HepG2 (cell line): ENCODE data around the gene COPS7A. TPM values are rescaled to one million over a fixed set of nuclear protein-coding genes. Genes with fewer than 3 reads are reported as not detected.

Source experiments
- ATAC-seq: fragments of 200-7000 bp; cut with Tn5 transposase; 3 replicates; pipeline ENCODE4 v1.9.1; 2020; ENCODE audit warnings: mild to moderate bottlenecking, moderate library complexity
- BruUV-seq: library from RNA; stranded (reverse); fragments of 400-500 nt; replicated peaks from 2 replicates; lab custom pipeline; 2021; lab: Mats Ljungman, UMichigan
- CTCF ChIA-PET: fragments of 300-600 bp; formaldehyde crosslinking; extraction: SDS; loops from one replicate; lab custom pipeline; 2021; ENCODE audit warnings: low total read pairs, inconsistent platforms, low intra/inter-chr PET ratio; lab: Yijun Ruan, JAX
- POLR2A ChIA-PET: fragments of 350-600 bp; sonication (Branson Sonifier 250); formaldehyde crosslinking; loops from one replicate; lab custom pipeline; 2020; ENCODE audit warnings: antibody characterized with exemption, inconsistent platforms; lab: Yijun Ruan, JAX
- DNase-seq: peaks from one replicate; pipeline ENCODE4 v3.0.0-alpha.2; 2015; ENCODE audit warnings: low spot score
- FAIRE-seq: peaks from 3 replicates; lab custom pipeline; 2011; peaks lifted over from hg19 to GRCh38; lab: Jason Lieb, UNC
- H2AFZ ChIP-seq: one replicate; pipeline ENCODE4 v1.6.1; 2011; ENCODE audit warnings: low read length, inconsistent platforms
- H3K27ac ChIP-seq: fragments of 300-600 bp; 3 replicates; pipeline ENCODE4 v1.8.0; 2011; ENCODE audit warnings: mixed run types, mild to moderate bottlenecking, mixed read lengths, low read length, inconsistent platforms; ENCODE audit not compliant: insufficient read depth; ENCODE audit errors: extremely low read length
- H3K27me3 ChIP-seq, 2 experiments: fragments of 200-600 bp in 1 of 2; 2 replicates in 1 of 2; 3 replicates in 1 of 2; pipeline versions ENCODE4 v1.6.0 to v1.8.0; 2011; ENCODE audit warnings: low read length in 2 of 2, mild to moderate bottlenecking in 2 of 2, moderate library complexity in 2 of 2, inconsistent platforms in 1 of 2; ENCODE audit not compliant: insufficient read depth in 2 of 2, control insufficient read depth in 1 of 2
- H3K36me3 ChIP-seq, 2 experiments: fragments of 200-600 bp in 1 of 2; replicated peaks in 1 of 2; 2 replicates in 1 of 2; 3 replicates in 1 of 2; pipeline versions ENCODE4 v1.5.1 to v1.8.0; 2011; ENCODE audit warnings: low read length in 2 of 2, inconsistent platforms in 1 of 2; ENCODE audit not compliant: insufficient read depth in 2 of 2, control insufficient read depth in 1 of 2
- H3K4me1 ChIP-seq: 2 replicates; pipeline ENCODE4 v1.5.1; 2012; ENCODE audit warnings: low read length, inconsistent platforms; ENCODE audit not compliant: insufficient read depth
- H3K4me2 ChIP-seq: 2 replicates; pipeline ENCODE4 v1.6.0; 2011; ENCODE audit warnings: low read depth, low read length, inconsistent platforms
- H3K4me3 ChIP-seq, 3 experiments: fragments of 200-600 bp in 1 of 3; sonication (generic), shearing (Covaris generic) in 1 of 3; replicated peaks in 1 of 3; 2 replicates each; pipeline ENCODE4 v1.5.1; 2011 to 2016; ENCODE audit warnings: low read length in 3 of 3, inconsistent platforms in 2 of 3, low read depth in 2 of 3, mild to moderate bottlenecking in 2 of 3, control low read depth in 1 of 3, mixed read lengths in 1 of 3; ENCODE audit not compliant: insufficient read depth in 1 of 3
- H3K79me2 ChIP-seq: one replicate; pipeline ENCODE4 v1.6.1; 2011; ENCODE audit warnings: low read length, inconsistent platforms; ENCODE audit not compliant: insufficient read depth
- H3K9ac ChIP-seq: 2 replicates; pipeline ENCODE4 v1.6.0; 2011; ENCODE audit warnings: mild to moderate bottlenecking, low read depth, low read length, inconsistent platforms; ENCODE audit not compliant: insufficient read depth
- H3K9me3 ChIP-seq: 2 replicates; pipeline ENCODE4 v1.5.1; 2012; ENCODE audit warnings: mild to moderate bottlenecking, low read length
- H4K20me1 ChIP-seq: 2 replicates; pipeline ENCODE4 v1.6.0; 2011; ENCODE audit warnings: inconsistent platforms, mild to moderate bottlenecking, low read length, moderate library complexity; ENCODE audit not compliant: insufficient read depth
- ATF6 ChIP-seq: sonication (generic); formaldehyde crosslinking; conservative IDR thresholded peaks from 2 replicates; pipeline ENCODE4 v1.4.0; 2020; ENCODE audit warnings: missing genetic modification reagents
- FOXA1 ChIP-seq, 2 experiments: fragments of 450-650 bp in 1 of 2; sonication (generic) in 1 of 2; formaldehyde crosslinking in 1 of 2; IDR thresholded peaks; 2 replicates each; pipeline versions ENCODE4 v1.4.0 to v1.6.1; 2016 to 2020; ENCODE audit warnings: missing genetic modification reagents in 1 of 2
- KDM6A ChIP-seq: IDR thresholded peaks from 2 replicates; pipeline ENCODE4 v1.6.1; 2016; ENCODE audit warnings: low read depth
- MEIS1 ChIP-seq: sonication (generic); formaldehyde crosslinking; IDR thresholded peaks from 2 replicates; pipeline ENCODE4 v1.9.0; 2021; ENCODE audit warnings: mild to moderate bottlenecking, missing genetic modification reagents, moderate library complexity, borderline replicate concordance
- NR3C1 ChIP-seq: sonication (generic); formaldehyde crosslinking; IDR thresholded peaks from 2 replicates; pipeline ENCODE4 v1.4.0; 2020; ENCODE audit warnings: missing genetic modification reagents
- TFE3 ChIP-seq: IDR thresholded peaks from 2 replicates; pipeline ENCODE4 v1.6.1; 2016
- THAP8 ChIP-seq: sonication (generic); formaldehyde crosslinking; IDR thresholded peaks from 2 replicates; pipeline ENCODE4 v1.5.1; 2020; ENCODE audit warnings: missing genetic modification reagents, mild to moderate bottlenecking, borderline replicate concordance
- ZBTB20 ChIP-seq: sonication (generic); formaldehyde crosslinking; IDR thresholded peaks from 2 replicates; pipeline ENCODE4 v1.8.1; 2023; ENCODE audit warnings: missing genetic modification reagents, low read depth, mild to moderate bottlenecking, borderline replicate concordance
- ZNF256 ChIP-seq: sonication (generic); formaldehyde crosslinking; conservative IDR thresholded peaks from 2 replicates; pipeline ENCODE4 v1.4.0; 2020; ENCODE audit warnings: missing genetic modification reagents
- ZNF3 ChIP-seq: IDR thresholded peaks from 2 replicates; pipeline ENCODE4 v1.7.0; 2017; ENCODE audit warnings: inconsistent platforms
- ZNF432 ChIP-seq: sonication (generic); formaldehyde crosslinking; IDR thresholded peaks from 2 replicates; pipeline ENCODE4 v1.5.0; 2020; ENCODE audit warnings: missing genetic modification reagents, mild to moderate bottlenecking, borderline replicate concordance
- ZNF441 ChIP-seq: sonication (generic); formaldehyde crosslinking; IDR thresholded peaks from 2 replicates; pipeline ENCODE4 v1.7.0; 2021; ENCODE audit warnings: missing genetic modification reagents, borderline replicate concordance
- ZNF746 ChIP-seq: sonication (generic); formaldehyde crosslinking; IDR thresholded peaks from 2 replicates; pipeline ENCODE4 v1.8.0; 2022; ENCODE audit warnings: mild to moderate bottlenecking, missing genetic modification reagents
- WGBS: methylation state at CpG from one replicate; pipeline ENCODE4 v1.1.6; 2017; ENCODE audit warnings: low lambda C conversion rate; 5-methylcytosine and 5-hydroxymethylcytosine counted together
- in situ Hi-C: cut with HindIII; loops from 2 replicates; pipeline ENCODE4 v1.10.0; 2017; ENCODE audit warnings: low pct_unique_long_range_greater_than_20kb; ENCODE audit not compliant: extremely low pct_ligation_motif_present
- intact Hi-C: fragments of 100-400 bp; cut with micrococcal nuclease; formaldehyde crosslinking; loops from one replicate; pipeline ENCODE4 v1.10.0; 2022; ENCODE audit not compliant: unreplicated experiment
- polyA plus RNA-seq, 8 experiments: library from polyadenylated mRNA; depleted of rRNA in 3 of 8; stranded (reverse) in 7 of 8; unstranded in 1 of 8; fragments of >200 nt; fragmentation: Illumina TruSeq in 4 of 8; extraction: Trizol in 4 of 8; gene quantifications; 2 replicates each; pipeline versions ENCODE4 v1.2.1 to v1.2.3, GENCODE V29; 2011 to 2016; ENCODE audit warnings: low read depth in 4 of 8, missing spikeins in 1 of 8, mixed read lengths in 1 of 8; ENCODE audit not compliant: insufficient read depth in 1 of 8
- total RNA-seq, 5 experiments: library from RNA; depleted of rRNA; stranded (reverse); fragments of >200 nt; fragmentation: Illumina TruSeq; extraction: Trizol; gene quantifications; 2 replicates each; pipeline ENCODE4 v1.2.3, GENCODE V29; 2016; ENCODE audit warnings: low read depth in 1 of 5
- TF ChIP-seq, protein P1 (sequence below): sonication (generic); formaldehyde crosslinking; IDR thresholded peaks from 2 replicates; pipeline ENCODE4 v1.9.0; 2022; ENCODE audit warnings: missing genetic modification reagents, mild to moderate bottlenecking, borderline replicate concordance

COPS7A gene
- total and polyA plus RNA-seq, 2 of the 13 experiments (the other 11 are each of a cell fraction or from before 2014, with no cell fraction given): 40.0 to 73.6 TPM

- TF ChIP-seq MEIS1 (0 out of 2 replicates have a peak, but pooled peaks have one; percentile 5), ZBTB20 (CRISPR knock-in tag) (no peak)
- TF ChIP-seq, protein P1, sequence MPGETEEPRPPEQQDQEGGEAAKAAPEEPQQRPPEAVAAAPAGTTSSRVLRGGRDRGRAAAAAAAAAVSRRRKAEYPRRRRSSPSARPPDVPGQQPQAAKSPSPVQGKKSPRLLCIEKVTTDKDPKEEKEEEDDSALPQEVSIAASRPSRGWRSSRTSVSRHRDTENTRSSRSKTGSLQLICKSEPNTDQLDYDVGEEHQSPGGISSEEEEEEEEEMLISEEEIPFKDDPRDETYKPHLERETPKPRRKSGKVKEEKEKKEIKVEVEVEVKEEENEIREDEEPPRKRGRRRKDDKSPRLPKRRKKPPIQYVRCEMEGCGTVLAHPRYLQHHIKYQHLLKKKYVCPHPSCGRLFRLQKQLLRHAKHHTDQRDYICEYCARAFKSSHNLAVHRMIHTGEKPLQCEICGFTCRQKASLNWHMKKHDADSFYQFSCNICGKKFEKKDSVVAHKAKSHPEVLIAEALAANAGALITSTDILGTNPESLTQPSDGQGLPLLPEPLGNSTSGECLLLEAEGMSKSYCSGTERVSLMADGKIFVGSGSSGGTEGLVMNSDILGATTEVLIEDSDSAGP (CRISPR knock-in tag): no peak
- TF ChIP-seq, all 625 proteins: peak for 41
These were observed 30.0 kb downstream of the COPS7A start (continued) for GRCh38 chr12:6753772-6754356.

GRCh38 chr12:6754411-6754810, 30.6 kb downstream of the COPS7A start:
- H3K27me3 ChIP-seq: no peaks in the 10 kb centered on the region
- H3K4me1 ChIP-seq: peaks cover 39% of the 10 kb centered on the region
- peaks cover 12 to 23% of the 10 kb centered on the region in 2 experiments for H3K36me3 ChIP-seq
- WGBS: 91% methylated on average over 2 of the region's 2 CpGs
- no peak overlapping the region for H2AFZ ChIP-seq
- no peaks in the 10 kb centered on the region for H3K9me3 ChIP-seq
- H3K4me3 ChIP-seq: no peak overlapping the region
- 0 out of 2 replicates have a peak, but pooled peaks cover 6% of the 10 kb centered on the region for H4K20me1 ChIP-seq
- H3K79me2 ChIP-seq: peaks cover 21% of the 10 kb centered on the region
- BruUV-seq: no TSS peak
- FAIRE-seq: no peak
- in situ Hi-C loops: loop anchor here (5.0 kb wide), 1 partner anchor 73 kb away; the partner anchor contains the start of gene P3H3
- intact Hi-C loops: no loop called here
- ATAC-seq: no peak
- ChIA-PET CTCF (interaction anchor here (0.7 to 4.4 kb wide), 4 partner anchors 13 to 71 kb away, joined by 5 to 54 read pairs (median 24); partner anchors contain the start of gene PTMS), POLR2A (interaction anchor here (1.3 to 3.8 kb wide), 16 partner anchors 9 to 141 kb away, joined by 3 to 162 read pairs (median 16); partner anchors contain the start of genes CDCA3, COPS7A, GPR162 and LAG3)
- no peak overlapping the region for H3K9ac ChIP-seq
- H3K27ac ChIP-seq: no peak overlapping the region
- DNase-seq: no peak
- H3K4me2 ChIP-seq: 0 out of 2 replicates have a peak overlapping the region, but pooled peaks have one; percentile 98
- no peak for TF ChIP-seq ZNF441
- TF ChIP-seq TFE3 (CRISPR knock-in tag): no peak
- no peak for TF ChIP-seq ZNF432 (CRISPR knock-in tag)
- TF ChIP-seq ZNF746 (CRISPR knock-in tag): no peak
- TF ChIP-seq ATF6 (CRISPR knock-in tag): no peak
- TF ChIP-seq KDM6A (CRISPR knock-in tag): no peak
- no peak for TF ChIP-seq ZNF3 (CRISPR knock-in tag)
- TF ChIP-seq FOXA1 (IDR thresholded peaks at IDR 0.05): no peak
- no peak for TF ChIP-seq FOXA1 (CRISPR knock-in tag; IDR thresholded peaks at IDR 0.05)
- no peak for TF ChIP-seq NR3C1
- TF ChIP-seq ZNF256: no peak
- no peak for TF ChIP-seq THAP8 (CRISPR knock-in tag)
